ENCODE data around the gene FAM117B.

Gene FAM117B

DNA sequence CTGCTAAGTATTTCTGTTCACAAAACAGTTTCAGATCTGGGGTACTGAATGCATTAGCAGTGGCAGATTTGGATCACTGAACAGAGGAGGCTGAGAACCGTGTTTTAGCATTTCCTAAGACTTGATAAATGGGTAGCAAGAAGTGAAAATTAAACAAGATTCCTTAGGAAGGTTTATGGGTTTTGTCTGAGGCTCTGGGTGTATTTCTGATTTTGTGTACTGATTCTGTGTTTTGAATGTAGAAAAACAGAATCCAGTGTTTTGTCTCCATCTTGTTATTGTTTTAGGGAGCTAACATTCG lies 1.4 kb downstream of the FAM117B start:
- H3K27ac ChIP-seq, result peak overlapping the region; percentile 84
- no peak for TF ChIP-seq ZFX (IDR thresholded peaks at IDR 0.05)
- TF ChIP-seq, protein P1, sequence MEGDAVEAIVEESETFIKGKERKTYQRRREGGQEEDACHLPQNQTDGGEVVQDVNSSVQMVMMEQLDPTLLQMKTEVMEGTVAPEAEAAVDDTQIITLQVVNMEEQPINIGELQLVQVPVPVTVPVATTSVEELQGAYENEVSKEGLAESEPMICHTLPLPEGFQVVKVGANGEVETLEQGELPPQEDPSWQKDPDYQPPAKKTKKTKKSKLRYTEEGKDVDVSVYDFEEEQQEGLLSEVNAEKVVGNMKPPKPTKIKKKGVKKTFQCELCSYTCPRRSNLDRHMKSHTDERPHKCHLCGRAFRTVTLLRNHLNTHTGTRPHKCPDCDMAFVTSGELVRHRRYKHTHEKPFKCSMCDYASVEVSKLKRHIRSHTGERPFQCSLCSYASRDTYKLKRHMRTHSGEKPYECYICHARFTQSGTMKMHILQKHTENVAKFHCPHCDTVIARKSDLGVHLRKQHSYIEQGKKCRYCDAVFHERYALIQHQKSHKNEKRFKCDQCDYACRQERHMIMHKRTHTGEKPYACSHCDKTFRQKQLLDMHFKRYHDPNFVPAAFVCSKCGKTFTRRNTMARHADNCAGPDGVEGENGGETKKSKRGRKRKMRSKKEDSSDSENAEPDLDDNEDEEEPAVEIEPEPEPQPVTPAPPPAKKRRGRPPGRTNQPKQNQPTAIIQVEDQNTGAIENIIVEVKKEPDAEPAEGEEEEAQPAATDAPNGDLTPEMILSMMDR (conservative IDR thresholded peaks at IDR 0.05), result no peak

DNA sequence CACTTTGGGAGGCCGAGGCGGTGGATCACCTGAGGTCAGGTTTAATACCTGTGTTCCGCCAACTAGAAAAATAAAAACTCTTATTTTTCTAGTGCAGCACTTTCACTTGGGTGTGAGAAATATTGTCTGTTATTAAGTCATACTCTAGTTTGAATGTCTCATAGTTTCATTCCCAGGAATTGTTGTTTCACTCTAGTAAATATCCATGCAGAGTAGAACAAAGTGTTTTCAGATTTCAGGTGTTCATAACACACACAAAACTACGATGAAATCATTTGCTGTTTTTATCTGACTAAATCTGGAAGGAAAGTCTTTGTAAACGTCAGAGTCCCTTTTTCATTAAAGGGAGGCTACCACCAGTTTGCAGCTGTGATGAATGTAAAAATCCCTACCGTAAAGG lies 4.0 kb downstream of the FAM117B start:
- TF ChIP-seq ZFX (IDR thresholded peaks at IDR 0.05), result no peak
- TF ChIP-seq, protein P1 (conservative IDR thresholded peaks at IDR 0.05), result no peak
- no peak overlapping the region for H3K27ac ChIP-seq

DNA sequence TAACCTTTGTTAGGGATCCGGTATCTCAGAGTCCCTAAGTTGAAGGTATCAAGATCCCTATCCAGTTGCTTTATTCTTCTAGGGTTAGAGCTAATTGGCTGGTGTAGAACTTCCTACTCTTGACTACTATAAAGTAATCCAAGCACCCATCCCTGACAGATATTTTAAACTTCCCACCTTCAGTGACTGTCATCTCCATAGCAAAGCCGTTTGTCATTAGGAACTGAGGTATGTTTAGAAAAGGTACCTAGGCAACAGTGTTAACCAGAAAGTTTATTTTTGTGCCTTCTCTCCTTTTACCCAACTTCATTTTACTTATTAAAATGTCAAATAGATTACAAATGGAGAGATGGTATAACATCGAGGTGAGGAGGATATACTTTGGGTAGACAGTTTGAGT lies 4.5 kb downstream of the FAM117B start:
- H3K27ac ChIP-seq, result no peak overlapping the region
- TF ChIP-seq, protein P1 (conservative IDR thresholded peaks at IDR 0.05), result no peak
- no peak for TF ChIP-seq ZFX (IDR thresholded peaks at IDR 0.05)

DNA sequence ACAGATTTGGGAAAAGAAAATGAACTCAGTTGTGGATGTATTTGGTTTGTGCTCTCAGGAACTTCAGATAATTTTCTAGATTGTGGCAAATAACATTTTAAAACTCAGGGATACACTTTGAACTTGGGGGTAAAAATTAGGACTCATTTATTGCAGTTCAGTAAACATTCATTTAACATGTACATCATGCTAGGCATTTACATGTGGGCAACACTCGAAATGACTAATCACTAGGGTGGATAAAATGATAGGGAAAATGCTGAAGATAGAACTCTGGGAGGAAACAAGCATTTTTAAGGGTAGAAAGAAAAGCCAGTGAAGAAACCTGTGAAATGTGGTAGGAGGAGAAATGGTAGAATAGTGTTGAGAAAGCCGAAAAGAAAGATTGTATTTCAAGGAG lies 7.8 kb downstream of the FAM117B start:
- H3K27ac ChIP-seq, result no peak overlapping the region
- TF ChIP-seq ZFX (IDR thresholded peaks at IDR 0.05), result no peak
- TF ChIP-seq, protein P1 (conservative IDR thresholded peaks at IDR 0.05), result no peak

DNA sequence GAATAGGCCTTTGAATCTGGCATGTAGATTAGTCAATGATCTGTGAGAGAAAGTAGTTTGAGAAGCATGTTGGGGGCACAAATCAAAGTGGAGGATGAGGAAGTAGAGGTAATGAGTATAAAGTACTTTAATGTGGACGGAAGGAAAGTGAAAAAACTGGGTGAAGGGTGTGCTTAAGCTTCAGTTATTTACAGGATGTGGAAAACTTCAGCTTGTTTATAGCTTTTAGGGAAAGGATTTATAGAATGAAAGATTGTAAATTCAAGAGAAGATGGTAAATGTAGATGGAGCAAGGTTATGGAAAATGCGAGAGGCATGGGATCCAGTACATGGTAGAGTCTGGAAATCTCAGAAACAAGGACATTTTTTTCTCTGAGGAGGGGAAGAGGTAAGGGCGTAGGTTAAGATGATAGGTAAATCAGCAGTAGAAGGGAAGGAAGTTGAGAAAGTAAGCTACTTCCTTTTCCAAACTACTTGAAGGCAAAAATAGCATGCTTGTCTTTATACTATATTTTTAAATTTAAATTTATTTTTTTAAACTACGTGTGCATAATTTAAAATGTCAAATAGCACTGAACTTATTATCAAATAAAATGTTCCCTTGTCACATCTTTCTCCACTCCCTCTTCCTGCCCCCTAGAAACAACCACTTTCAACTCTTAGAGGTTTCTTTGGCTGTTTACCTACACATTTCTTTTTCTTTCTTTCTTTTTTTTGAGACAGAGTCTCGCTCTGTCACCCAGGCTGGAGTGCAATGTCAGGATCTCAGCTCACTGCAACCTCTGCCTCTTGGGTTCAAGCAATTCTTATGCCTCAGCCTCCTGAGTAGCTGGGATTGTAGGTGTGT lies 8.5 kb downstream of the FAM117B start:
- no peak for TF ChIP-seq ZFX (IDR thresholded peaks at IDR 0.05)
- TF ChIP-seq, protein P1 (conservative IDR thresholded peaks at IDR 0.05), result no peak
- H3K27ac ChIP-seq, result no peak overlapping the region

DNA sequence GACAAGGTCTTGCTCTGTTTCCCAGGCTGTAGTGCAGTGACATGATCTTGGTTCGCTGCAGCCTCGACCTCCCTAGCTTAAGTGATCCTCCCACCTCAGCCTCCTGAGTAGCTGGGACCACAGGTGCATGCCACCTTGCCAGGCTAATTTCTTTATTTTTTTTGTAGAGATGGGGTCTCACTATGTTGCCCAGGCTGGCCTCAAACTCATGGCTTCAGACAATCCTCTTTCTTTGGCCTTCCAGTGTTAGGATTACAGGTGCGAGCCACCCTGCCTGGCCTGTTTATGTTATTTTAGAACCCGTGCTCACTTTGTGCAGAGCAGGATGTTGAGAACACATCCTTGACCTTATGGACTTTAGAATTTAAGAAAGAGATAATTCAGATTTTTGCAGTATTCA lies 17.4 kb downstream of the FAM117B start:
- no peak overlapping the region for H3K27ac ChIP-seq
- TF ChIP-seq, protein P1 (conservative IDR thresholded peaks at IDR 0.05), result no peak
- no peak for TF ChIP-seq ZFX (IDR thresholded peaks at IDR 0.05)

DNA sequence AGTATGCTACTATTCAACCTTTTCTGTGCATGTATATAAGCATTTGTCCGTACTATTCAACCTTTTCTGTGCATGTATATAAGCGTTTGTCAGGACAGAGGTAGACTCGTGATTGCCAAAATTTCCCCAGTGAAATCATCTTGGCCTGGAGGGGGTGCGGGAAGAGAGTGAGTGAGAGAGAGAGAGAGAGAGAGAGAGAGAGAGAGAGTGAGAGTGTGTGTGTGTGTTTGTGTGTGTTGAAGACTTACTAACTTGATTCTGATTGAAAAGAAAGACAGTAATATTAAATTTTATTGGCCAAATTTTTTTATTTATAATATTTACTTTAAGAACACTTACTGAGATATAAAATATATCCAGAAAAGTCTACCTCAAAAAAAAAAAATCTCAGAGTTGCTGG lies 19.1 kb downstream of the FAM117B start:
- TF ChIP-seq, protein P1 (conservative IDR thresholded peaks at IDR 0.05), result no peak
- no peak for TF ChIP-seq ZFX (IDR thresholded peaks at IDR 0.05)

More for the DNA sequence above, 19.1 kb downstream of the FAM117B start:
- H3K27ac ChIP-seq, result no peak overlapping the region

Data from C4-2B (cell line).